Psoas muscle (tissue), 8 donors: ENCODE data around the gene ACTR8. TPM values are rescaled to one million over a fixed set of nuclear protein-coding genes. Genes with fewer than 3 reads are reported as not detected.

ENCODE experiments used
- ATAC-seq, 4 donors: fragments of 200-7000 bp; cut with Tn5 transposase; one replicate each; pipeline ENCODE4 v1.9.1; 2020; ENCODE audit warnings: moderate library complexity in 3 of 4, mild to moderate bottlenecking in 2 of 4
- DNase-seq, 2 donors: peaks; one replicate each; pipeline ENCODE4 v3.0.0-alpha.2; 2020
- H3K27ac ChIP-seq: fragments of 200-600 bp; one replicate; pipeline ENCODE4 v1.8.0; 2022
- H3K27me3 ChIP-seq, 3 donors: fragments of 200-600 bp in 1 of 3; one replicate each; pipeline versions ENCODE4 v1.6.1 to v1.8.0; 2013 to 2022; ENCODE audit warnings: low read length in 2 of 3, mild to moderate bottlenecking in 2 of 3, moderate library complexity in 1 of 3; ENCODE audit not compliant: insufficient read depth in 3 of 3
- H3K36me3 ChIP-seq, 2 donors: fragments of 200-600 bp in 1 of 2; one replicate each; pipeline versions ENCODE4 v1.6.1 to v1.8.0; 2013 to 2022; ENCODE audit warnings: low read depth in 1 of 2, mild to moderate bottlenecking in 1 of 2, moderate library complexity in 1 of 2; ENCODE audit not compliant: insufficient read depth in 1 of 2
- H3K4me1 ChIP-seq: fragments of 200-600 bp; one replicate; pipeline ENCODE4 v1.8.0; 2022
- H3K4me3 ChIP-seq: fragments of 200-600 bp; one replicate; pipeline ENCODE4 v1.8.0; 2022; ENCODE audit warnings: mild to moderate bottlenecking
- H3K9me3 ChIP-seq: fragments of 200-600 bp; one replicate; pipeline ENCODE4 v1.8.0; 2022
- CTCF ChIP-seq: fragments of 200-600 bp; IDR thresholded peaks from one replicate; pipeline ENCODE4 v1.8.0; 2022; ENCODE audit warnings: antibody characterized with exemption
- WGBS, 3 donors: extraction: QIAGEN DNeasy Blood & Tissue Kit; methylation state at CpG; one replicate each; pipeline versions ENCODE4 v1.1.6 to v1.1.7; 2013; 5-methylcytosine and 5-hydroxymethylcytosine counted together
- intact Hi-C, 2 donors: fragments of 100-400 bp; cut with DNase I; formaldehyde crosslinking; loops; one replicate each; pipeline versions ENCODE4 v1.11.0 to v1.14.2; 2022
- polyA plus RNA-seq, 3 donors: library from polyadenylated mRNA; stranded (reverse); fragments of 200-250 nt; gene quantifications; one replicate each; pipeline ENCODE4 v1.2.3, GENCODE V29; 2013
- total RNA-seq, 4 donors: library from RNA; stranded (reverse); fragmentation: NEBNext Ultra II Directional in 2 of 4; extraction: Animal tissue kit (Norgen Biotek cat#: 25700) in 2 of 4; gene quantifications; one replicate each; pipeline versions ENCODE4 v1.2.1 to v1.2.4, GENCODE V29; 2021 to 2023
- donor health status: healthy with polysubstance abuse.
- donor health status: DM: no; HTN: no; CAD: no; lungs with moderate emphysema.
- donor health status: Bipolar disorder and iron deficiency.
- donor health status: healthy.
- donor health status: DM: yes; HTN: yes; CAD: no.
- donor health status: DM: no; HTN: no; CAD: no.
- donor health status: DM: no; HTN: no; CAD: no.
- donor health status: DM: yes; HTN: yes; CAD: no.

Gene ACTR8
- total and polyA plus RNA-seq, 7 donors, result 8.9 to 24.3 (median 15.2) TPM

GRCh38 chr3:53823956-53824657 is 57.8 kb downstream of the ACTR8 start:
- Histone ChIP-seq H3K27ac (no peak overlapping the region), H3K9me3 (no peaks in the 10 kb centered on the region), H3K4me1 (peaks cover 14% of the 10 kb centered on the region), H3K27me3 (no peaks in the 10 kb centered on the region), H3K4me3 (no peak overlapping the region), H3K36me3 (peaks cover 0 to 2% of the 10 kb centered on the region in 2 donors)
- ATAC-seq (no peak), DNase-seq (no peak)
- WGBS, 3 donors, result 66 to 69% (median 67%) methylated on average over 10 of the region's 10 CpGs
- TF ChIP-seq CTCF, result no peak
- intact Hi-C loops, result no loop called here

- 96 to 97% (median 97%) methylated on average over 58 to 67 of the region's 67 CpGs for WGBS, 3 donors
- peaks cover 0 to 10% of the 10 kb centered on the region in 2 donors for H3K36me3 ChIP-seq
- no peaks in the 10 kb centered on the region for H3K9me3 ChIP-seq
- H3K4me3 ChIP-seq, result no peak overlapping the region
- no peak for TF ChIP-seq CTCF
- ATAC-seq (no peak), DNase-seq (no peak)
- H3K4me1 ChIP-seq, result peaks cover 14% of the 10 kb centered on the region
- H3K27me3 ChIP-seq, result no peaks in the 10 kb centered on the region
- intact Hi-C loops, result no loop called here
- H3K27ac ChIP-seq, result no peak overlapping the region
Observed at GRCh38 chr3:53823026-53823955, 58.7 kb downstream of the ACTR8 start.

GRCh38 chr3:53822331-53822741 is 59.6 kb downstream of the ACTR8 start:
- no peak for ATAC-seq
- WGBS, 3 donors, result 84 to 89% (median 88%) methylated on average over 13 to 14 of the region's 14 CpGs
- no peak for TF ChIP-seq CTCF
- no peaks in the 10 kb centered on the region for H3K9me3 ChIP-seq
- H3K36me3 ChIP-seq, result peaks cover 0 to 16% of the 10 kb centered on the region in 2 donors
- no peak overlapping the region for H3K4me3 ChIP-seq
- intact Hi-C loops, result no loop called here
- DNase-seq, result no peak
- H3K27me3 ChIP-seq, result no peaks in the 10 kb centered on the region
- H3K27ac ChIP-seq, result peak overlapping the region; percentile 43
- H3K4me1 ChIP-seq, result peaks cover 14% of the 10 kb centered on the region

- no peak for TF ChIP-seq CTCF
- WGBS, 3 donors, result 48 to 50% (median 50%) methylated on average over 5 of the region's 5 CpGs
- Histone ChIP-seq H3K27me3 (no peaks in the 10 kb centered on the region), H3K4me1 (peaks cover 14% of the 10 kb centered on the region), H3K4me3 (no peak overlapping the region), H3K9me3 (no peaks in the 10 kb centered on the region), H3K36me3 (peaks cover 0 to 16% of the 10 kb centered on the region in 2 donors), H3K27ac (peak overlapping the region; percentile 43)
- intact Hi-C loops, result no loop called here
- ATAC-seq (peak; percentile 90 to 95 (median 92)), DNase-seq (peak; percentile 46 to 74)
Observed at GRCh38 chr3:53821631-53822121, 60.3 kb downstream of the ACTR8 start.
